ENCODE measurements around the gene S1PR3. TPM values are rescaled to one million over a fixed set of nuclear protein-coding genes. Genes with fewer than 3 reads are reported as not detected.

The S1PR3 gene
- total and polyA plus RNA-seq, 12 donors = 3.6 to 61.6 (median 13.3) TPM

DNA sequence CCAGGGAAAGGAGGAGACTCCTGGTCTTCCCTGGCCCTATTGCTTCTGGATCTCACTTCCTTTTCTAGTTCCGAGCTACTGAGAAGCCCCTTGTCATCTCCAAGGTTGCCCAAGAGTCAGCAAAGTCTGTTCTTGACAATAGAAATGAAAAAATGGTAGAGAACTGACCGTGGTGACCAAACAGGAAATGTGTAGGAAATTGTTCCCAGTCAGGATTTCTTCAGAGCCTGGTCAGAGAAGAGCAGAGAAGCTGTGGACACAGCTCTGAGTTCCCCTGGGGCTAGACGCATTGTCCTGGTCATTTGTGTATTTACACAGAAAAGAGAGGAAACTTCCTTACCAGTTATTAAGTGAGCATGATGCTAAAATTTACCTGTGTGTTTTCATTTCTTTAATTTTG is 35.6 kb downstream of the S1PR3 start:
- Histone ChIP-seq H3K36me3 (no peaks in the 10 kb centered on the region), H3K9me3 (peaks cover 0 to 28% (median 20%) of the 10 kb centered on the region in 11 donors), H3K4me3 (no peak overlapping the region), H3K27me3 (peaks cover 0 to 3% (median 0%) of the 10 kb centered on the region in 7 donors), H3K27ac (no peak overlapping the region), H3K4me1 (peaks cover 0 to 25% (median 14%) of the 10 kb centered on the region in 9 donors)
- intact Hi-C loops (cut with DNase I) = no loop called here
- no peak for TF ChIP-seq CTCF (IDR thresholded peaks at IDR 0.05)
- WGBS, 2 donors = 48 to 56% methylated on average over 3 of the region's 3 CpGs
- peak in 1 of 8 donors; percentile 17 for ATAC-seq
- no peak for DNase-seq

GRCh38 chr9:89029788-89030187 is 38.5 kb downstream of the S1PR3 start:
- TF ChIP-seq CTCF (IDR thresholded peaks at IDR 0.05) = no peak
- peaks cover 0 to 28% (median 20%) of the 10 kb centered on the region in 11 donors for H3K9me3 ChIP-seq
- H3K27ac ChIP-seq = no peak overlapping the region
- ATAC-seq = no peak
- H3K36me3 ChIP-seq = no peaks in the 10 kb centered on the region
- peaks cover 0 to 3% (median 0%) of the 10 kb centered on the region in 7 donors for H3K27me3 ChIP-seq
- no peak overlapping the region for H3K4me3 ChIP-seq
- peaks cover 0 to 8% (median 0%) of the 10 kb centered on the region in 9 donors for H3K4me1 ChIP-seq
- DNase-seq = no peak
- intact Hi-C loops (cut with DNase I) = no loop called here

GRCh38 chr9:89032173-89032572 is 40.9 kb downstream of the S1PR3 start:
- Histone ChIP-seq H3K36me3 (no peaks in the 10 kb centered on the region), H3K4me1 (peaks cover 0 to 12% (median 0%) of the 10 kb centered on the region in 9 donors), H3K9me3 (peaks cover 0 to 28% (median 20%) of the 10 kb centered on the region in 11 donors), H3K27ac (no peak overlapping the region), H3K4me3 (no peak overlapping the region), H3K27me3 (peaks cover 0 to 3% (median 0%) of the 10 kb centered on the region in 7 donors)
- no peak for TF ChIP-seq CTCF (IDR thresholded peaks at IDR 0.05)
- WGBS, 2 donors = 83 to 86% methylated on average over 5 of the region's 5 CpGs
- DNase-seq (no peak), ATAC-seq (no peak)
- intact Hi-C loops (cut with DNase I) = no loop called here

GRCh38 chr9:89032661-89033060 is 41.4 kb downstream of the S1PR3 start:
- Histone ChIP-seq H3K36me3 (no peaks in the 10 kb centered on the region), H3K9me3 (peaks cover 0 to 28% (median 20%) of the 10 kb centered on the region in 11 donors), H3K4me3 (no peak overlapping the region), H3K27ac (no peak overlapping the region), H3K4me1 (peaks cover 0 to 15% (median under 1%) of the 10 kb centered on the region in 9 donors), H3K27me3 (peaks cover 0 to 3% (median 0%) of the 10 kb centered on the region in 7 donors)
- DNase-seq = no peak
- intact Hi-C loops (cut with DNase I) = no loop called here
- no peak for TF ChIP-seq CTCF (IDR thresholded peaks at IDR 0.05)
- no peak for ATAC-seq
- 79 to 85% methylated on average over 5 of the region's 5 CpGs for WGBS, 2 donors
